ENCODE measurements around the gene VPS13D.

VPS13D gene

GRCh38 chr1:12410351-12410750 lies 180.5 kb downstream of the VPS13D start:
- no peak for DNase-seq

GRCh38 chr1:12411098-12411497 lies 181.3 kb downstream of the VPS13D start:
- DNase-seq = no peak

- DNase-seq = no peak
These were observed 181.9 kb downstream of the VPS13D start for GRCh38 chr1:12411747-12412146.

GRCh38 chr1:12412439-12412838 lies 182.6 kb downstream of the VPS13D start:
- no peak for DNase-seq

- no peak for DNase-seq
These were observed 184.0 kb downstream of the VPS13D start for GRCh38 chr1:12413664-12414410.

- no peak for DNase-seq
These were observed 184.7 kb downstream of the VPS13D start for GRCh38 chr1:12414444-12415018.

- DNase-seq = no peak
These were observed 185.2 kb downstream of the VPS13D start for GRCh38 chr1:12415038-12415466.

- no peak for DNase-seq
These were observed 186.3 kb downstream of the VPS13D start for GRCh38 chr1:12416101-12416500.

- DNase-seq = no peak
These were observed 186.9 kb downstream of the VPS13D start for GRCh38 chr1:12416744-12417143.

- no peak for DNase-seq
These were observed 187.6 kb downstream of the VPS13D start for GRCh38 chr1:12417389-12417788.

- DNase-seq = no peak
These were observed 190.3 kb downstream of the VPS13D start for GRCh38 chr1:12420171-12420570.

- DNase-seq = no peak
These were observed 192.7 kb downstream of the VPS13D start for GRCh38 chr1:12422488-12422887.

- DNase-seq = no peak
These were observed 194.3 kb downstream of the VPS13D start for GRCh38 chr1:12424087-12424529.

GRCh38 chr1:12424793-12425192 lies 195.0 kb downstream of the VPS13D start:
- DNase-seq = no peak

- DNase-seq = no peak
These were observed 196.2 kb downstream of the VPS13D start for GRCh38 chr1:12426030-12426429.

- DNase-seq = no peak
These were observed 198.5 kb downstream of the VPS13D start for GRCh38 chr1:12428334-12428733.

GRCh38 chr1:12430525-12430924 lies 200.7 kb downstream of the VPS13D start:
- no peak for DNase-seq

- no peak for DNase-seq
These were observed 203.1 kb downstream of the VPS13D start for GRCh38 chr1:12432897-12433296.

GRCh38 chr1:12433323-12434053 lies 203.7 kb downstream of the VPS13D start:
- DNase-seq = no peak

- no peak for DNase-seq
These were observed 204.3 kb downstream of the VPS13D start for GRCh38 chr1:12434174-12434573.

- no peak for DNase-seq
These were observed 204.9 kb downstream of the VPS13D start for GRCh38 chr1:12434686-12435085.

- DNase-seq = no peak
These were observed 206.0 kb downstream of the VPS13D start for GRCh38 chr1:12435639-12436344.

GRCh38 chr1:12436345-12436658 lies 206.5 kb downstream of the VPS13D start:
- no peak for DNase-seq

Measured in SIG-M5 (cell line).